Common myeloid progenitor, CD34-positive (primary cell): ENCODE data around the gene CBX1.
A peak's percentile ranks its signal among the peaks of the same experiment; 100 is the strongest.

ENCODE experiments used
- CTCF ChIA-PET: fragments of 350-600 bp; sonication (Branson Sonifier 250); formaldehyde crosslinking; loops from one replicate; lab custom pipeline; 2021; ENCODE audit warnings: antibody characterized with exemption; lab: Charles Lee
- POLR2A ChIA-PET: fragments of 350-600 bp; sonication (Branson Sonifier 250); formaldehyde crosslinking; loops from one replicate; lab custom pipeline; 2021; ENCODE audit warnings: antibody characterized with exemption; lab: Charles Lee
- DNase-seq, 3 donors: peaks; one replicate each; pipeline versions ENCODE4 v3.0.0 to v3.0.0-alpha.2; 2013
- H3K27ac ChIP-seq, 2 experiments: 1 replicate in 1 of 2; 2 replicates in 1 of 2; pipeline ENCODE4 v1.7.0; 2013; ENCODE audit warnings: inconsistent platforms in 2 of 2, low read length in 2 of 2, mild to moderate bottlenecking in 2 of 2, low read depth in 1 of 2, moderate library complexity in 1 of 2; ENCODE audit not compliant: severe bottlenecking in 2 of 2, insufficient read depth in 1 of 2, poor library complexity in 1 of 2
- H3K27me3 ChIP-seq, 5 experiments: replicated peaks in 2 of 5; 1 replicate in 3 of 5; 2 replicates in 2 of 5; pipeline versions ENCODE4 v1.6.1 to v1.7.0; 2013; ENCODE audit warnings: low read length in 4 of 5, mild to moderate bottlenecking in 2 of 5, moderate library complexity in 2 of 5, inconsistent platforms in 1 of 5; ENCODE audit not compliant: insufficient read depth in 5 of 5, control insufficient read depth in 4 of 5
- H3K36me3 ChIP-seq, 4 experiments: 1 replicate in 2 of 4; 2 replicates in 2 of 4; pipeline versions ENCODE4 v1.6.1 to v1.7.0; 2013; ENCODE audit warnings: low read length in 3 of 4, control low read depth in 1 of 4, mild to moderate bottlenecking in 1 of 4; ENCODE audit not compliant: control insufficient read depth in 4 of 4, insufficient read depth in 4 of 4
- H3K4me1 ChIP-seq, 4 experiments: 1 replicate in 3 of 4; 2 replicates in 1 of 4; pipeline versions ENCODE4 v1.6.1 to v1.7.1; 2013; ENCODE audit warnings: low read length in 3 of 4, mild to moderate bottlenecking in 3 of 4, control low read depth in 1 of 4, inconsistent platforms in 1 of 4, moderate library complexity in 1 of 4; ENCODE audit not compliant: control insufficient read depth in 4 of 4, insufficient read depth in 4 of 4; ENCODE audit errors: control extremely low read depth in 1 of 4
- H3K4me3 ChIP-seq, 7 experiments: 1 replicate in 4 of 7; 2 replicates in 3 of 7; pipeline versions ENCODE4 v1.5.1 to v1.7.0; 2013; ENCODE audit warnings: mild to moderate bottlenecking in 7 of 7, low read length in 6 of 7, moderate library complexity in 6 of 7, inconsistent platforms in 2 of 7, low read depth in 2 of 7, control low read depth in 1 of 7; ENCODE audit not compliant: insufficient read depth in 4 of 7, control insufficient read depth in 1 of 7; ENCODE audit errors: extremely low read depth in 1 of 7
- H3K9me3 ChIP-seq, 5 experiments: 1 replicate in 4 of 5; 2 replicates in 1 of 5; pipeline versions ENCODE4 v1.6.1 to v1.7.1; 2013; ENCODE audit warnings: low read length in 4 of 5, mild to moderate bottlenecking in 2 of 5, inconsistent platforms in 1 of 5, low read depth in 1 of 5, moderate library complexity in 1 of 5; ENCODE audit not compliant: control insufficient read depth in 4 of 5, insufficient read depth in 2 of 5; ENCODE audit errors: control extremely low read depth in 1 of 5
- WGBS: methylation state at CpG from one replicate; pipeline ENCODE4 v1.1.5; 2013; ENCODE audit not compliant: insufficient coverage; 5-methylcytosine and 5-hydroxymethylcytosine counted together

CBX1 gene

GRCh38 chr17:48111937-48112241 lies 10.6 kb upstream of the CBX1 start:
- POLR2A ChIA-PET, result no interaction called here
- 90% methylated on average over 2 of the region's 2 CpGs for WGBS

GRCh38 chr17:48110761-48111160 lies 9.5 kb upstream of the CBX1 start:
- Histone ChIP-seq H3K27ac (no peak overlapping the region), H3K9me3 (no peaks in the 10 kb centered on the region), H3K27me3 (no peaks in the 10 kb centered on the region), H3K36me3 (peaks cover 2 to 11% (median 4%) of the 10 kb centered on the region in 4 experiments), H3K4me3 (no peak overlapping the region), H3K4me1 (peaks cover 19 to 41% (median 21%) of the 10 kb centered on the region in 4 experiments)
- DNase-seq, result no peak
- WGBS, result 86% methylated on average over 9 of the region's 9 CpGs
- POLR2A ChIA-PET, result no interaction called here
- CTCF ChIA-PET, result interaction anchor here (3.0 kb wide), 1 partner anchor 23 kb away, joined by 11 read pairs; no protein-coding TSS in a partner anchor

More at GRCh38 chr17:48111937-48112241, 10.6 kb upstream of the CBX1 start:
- Histone ChIP-seq H3K27ac (no peak overlapping the region), H3K36me3 (peaks cover 2 to 11% (median 6%) of the 10 kb centered on the region in 4 experiments), H3K27me3 (no peaks in the 10 kb centered on the region), H3K4me1 (peaks cover 12 to 32% (median 17%) of the 10 kb centered on the region in 4 experiments), H3K4me3 (no peak overlapping the region), H3K9me3 (no peaks in the 10 kb centered on the region)
- CTCF ChIA-PET, result interaction anchor here (1.0 to 3.0 kb wide), 6 partner anchors 9 to 31 kb away, joined by 3 to 11 read pairs (median 4); no protein-coding TSS in a partner anchor
- no peak for DNase-seq

DNA sequence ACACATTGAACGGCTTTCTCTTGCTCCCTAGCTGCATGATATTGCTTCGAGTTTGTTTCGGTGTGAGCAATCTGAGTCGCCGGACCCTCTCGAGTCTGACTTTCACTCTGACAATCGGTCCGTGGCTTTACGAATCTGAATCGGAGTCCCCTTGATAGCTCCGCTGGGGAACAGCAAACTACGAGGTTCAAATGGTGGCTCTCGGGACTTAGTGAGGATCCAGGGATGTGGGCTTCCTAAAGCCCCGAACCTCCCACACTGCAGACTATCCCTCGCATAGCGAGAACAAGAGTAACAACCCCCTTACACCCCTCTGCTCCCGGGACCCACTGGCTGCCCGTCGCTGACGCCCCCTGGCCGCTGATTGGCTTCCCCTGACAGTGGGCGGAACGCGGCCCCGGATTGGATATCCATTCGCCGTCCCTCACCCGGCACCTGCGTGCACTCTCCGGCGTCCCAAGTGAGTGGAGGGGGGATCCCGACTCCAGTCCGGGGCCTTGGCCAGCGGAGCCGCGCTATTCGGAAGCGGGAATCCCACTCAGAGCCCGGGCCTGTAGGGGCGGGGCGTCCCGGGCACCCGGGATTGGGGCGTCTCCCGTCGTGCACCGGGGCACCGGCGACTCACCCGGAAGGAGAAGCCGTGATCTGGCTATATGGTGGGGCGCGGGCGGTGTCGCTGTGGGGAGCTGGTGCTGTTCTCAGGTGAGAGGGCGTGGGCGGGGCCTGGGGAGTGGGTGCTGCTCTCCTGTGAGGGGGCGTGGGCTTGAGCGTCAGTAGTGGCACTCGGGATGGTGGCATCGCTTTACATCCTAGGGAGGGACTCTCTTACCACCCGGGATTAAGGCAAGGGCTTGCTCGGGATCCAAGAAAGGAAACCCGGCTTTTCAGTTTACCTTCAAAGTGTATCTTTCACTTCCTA lies 6.1 kb upstream of the CBX1 start, which contains the start of gene SNX11:
Gene SNX11, plus strand, starts transcription at position 630 of the 919 bp plus-strand sequence. CDS start 4,278 bp downstream, outside the sequence.
- ChIA-PET POLR2A (interaction anchor here (0.5 to 2.0 kb wide), 2 partner anchors 11 to 520 kb away, joined by 3 to 7 read pairs; no protein-coding TSS in a partner anchor), CTCF (interaction anchor here (0.9 to 2.5 kb wide), 10 partner anchors 9 to 80 kb away, joined by 3 to 9 read pairs (median 4); no protein-coding TSS in a partner anchor)
- Histone ChIP-seq H3K36me3 (peaks cover 0 to 6% (median 0%) of the 10 kb centered on the region in 4 experiments), H3K4me1 (peaks cover 21 to 46% (median 27%) of the 10 kb centered on the region in 4 experiments), H3K4me3 (peak within 1 kb of the TSS; percentile 77 to 95 (median 85)), H3K27me3 (no peaks in the 10 kb centered on the region), H3K9me3 (no peaks in the 10 kb centered on the region), H3K27ac (peak within 1 kb of the TSS; percentile 42 to 84)
- 0% methylated on average over 48 of the region's 64 CpGs for WGBS
- DNase-seq, result peak; percentile 79 to 89 (median 83)

- 64% methylated on average over 12 of the region's 13 CpGs for WGBS
- Histone ChIP-seq H3K27me3 (no peaks in the 10 kb centered on the region), H3K27ac (peak overlapping the region in 1 of 2 experiments; percentile 84), H3K9me3 (no peaks in the 10 kb centered on the region), H3K36me3 (no peaks in the 10 kb centered on the region), H3K4me1 (peaks cover 24 to 48% (median 30%) of the 10 kb centered on the region in 4 experiments), H3K4me3 (peak overlapping the region; percentile 77 to 95 (median 85))
- CTCF ChIA-PET, result interaction anchor here (0.9 to 2.5 kb wide), 7 partner anchors 9 to 80 kb away, joined by 3 to 9 read pairs (median 4); no protein-coding TSS in a partner anchor
- POLR2A ChIA-PET, result interaction anchor here (2.0 kb wide), 1 partner anchor 12 kb away, joined by 7 read pairs; no protein-coding TSS in a partner anchor
- no peak for DNase-seq
Measured at GRCh38 chr17:48106802-48107136, 5.5 kb upstream of the CBX1 start.

GRCh38 chr17:48104440-48104839 lies 3.2 kb upstream of the CBX1 start:
- DNase-seq, result no peak
- Histone ChIP-seq H3K27ac (no peak overlapping the region), H3K9me3 (no peaks in the 10 kb centered on the region), H3K27me3 (no peaks in the 10 kb centered on the region), H3K36me3 (no peaks in the 10 kb centered on the region), H3K4me1 (peaks cover 17 to 49% (median 42%) of the 10 kb centered on the region in 4 experiments), H3K4me3 (no peak overlapping the region)
- WGBS, result 100% methylated on average over 1 of the region's 7 CpGs
- ChIA-PET POLR2A (no interaction called here), CTCF (interaction anchor here (1.1 kb wide), 1 partner anchor 25 kb away, joined by 3 read pairs; no protein-coding TSS in a partner anchor)

- DNase-seq, result peak; percentile 74 to 92 (median 91)
- H3K4me1 ChIP-seq, result peaks cover 14 to 40% (median 34%) of the 10 kb centered on the region in 4 experiments
Measured at GRCh38 chr17:48102798-48103715, 1.8 kb upstream of the CBX1 start.

More at GRCh38 chr17:48102798-48103715, 1.8 kb upstream of the CBX1 start:
- no peak overlapping the region for H3K27ac ChIP-seq
- no peaks in the 10 kb centered on the region for H3K27me3 ChIP-seq
- no peaks in the 10 kb centered on the region for H3K36me3 ChIP-seq
- 19% methylated on average over 11 of the region's 14 CpGs for WGBS
- ChIA-PET CTCF (interaction anchor here (0.9 to 1.1 kb wide), 3 partner anchors 13 to 27 kb away, joined by 3 read pairs; no protein-coding TSS in a partner anchor), POLR2A (no interaction called here)
- H3K9me3 ChIP-seq, result no peaks in the 10 kb centered on the region
- peak overlapping the region in 5 of 7 experiments; percentile 0 to 59 (median 10) for H3K4me3 ChIP-seq
